ENCODE results near the gene ARF4. TPM values are rescaled to one million over a fixed set of nuclear protein-coding genes. Genes with fewer than 3 reads are reported as not detected.
"Not testable (repeated sequence)": the region's sequence is repeated elsewhere in the genome, so short reads cannot be mapped to it uniquely, and the experiment has no call there.

Gene ARF4
- total RNA-seq (10 to 100 TPM; 74.4 to 78.5 TPM), polyA plus RNA-seq (124 TPM)

- H3K4me1 ChIP-seq (ENCODE audit: insufficient read depth, low read length), result peaks cover 29% of the 10 kb centered on the region
- no peaks in the 10 kb centered on the region for H3K9me3 ChIP-seq (ENCODE audit: low read length)
- CTCF ChIA-PET, result interaction anchor here (1.0 to 1.6 kb wide), 2 partner anchors 158 to 370 kb away, joined by 3 read pairs; partner anchors contain the start of genes APPL1 and SLMAP
- peaks cover 58 to 65% (median 63%) of the 10 kb centered on the region in 3 donors for H3K4me1 Mint-ChIP-seq
- H3K36me3 Mint-ChIP-seq, result peaks cover 0 to 32% (median 3%) of the 10 kb centered on the region in 3 donors
- DNase-seq, result peak; percentile 99 to 100 (median 100)
- peak within 1 kb of the TSS; percentile 97 to 100 (median 100) for H3K27ac Mint-ChIP-seq
- H3K4me3 Mint-ChIP-seq, result peak within 1 kb of the TSS; percentile 87 to 100 (median 92)
- H3K27me3 ChIP-seq (ENCODE audit: insufficient read depth, low read length, poor library complexity, severe bottlenecking), result no peaks in the 10 kb centered on the region
- POLR2A ChIA-PET, result interaction anchor here (0.7 to 3.8 kb wide), 10 partner anchors 17 to 1040 kb away, joined by 3 to 68 read pairs (median 4); partner anchors contain the start of genes CCDC66, DENND6A, HTD2 and PDE12
- H3K36me3 ChIP-seq (ENCODE audit: insufficient read depth, low read length), result no peaks in the 10 kb centered on the region
- H3K27ac ChIP-seq (ENCODE audit: low read depth, low read length), result peak within 1 kb of the TSS; percentile 98
- no peaks in the 10 kb centered on the region for H3K9me3 Mint-ChIP-seq
- H3K27me3 Mint-ChIP-seq, result peaks cover 0 to 1% of the 10 kb centered on the region in 2 donors
- H3K4me3 ChIP-seq (ENCODE audit: low read length), result peak within 1 kb of the TSS; percentile 97
Observed at GRCh38 chr3:57597127-57597923, at the start of gene ARF4. Gene ARF4, minus strand, starts transcription at chr3:57597344. Its CDS starts 204 bp downstream, at chr3:57597140.

- H3K27me3 ChIP-seq (ENCODE audit: insufficient read depth, low read length, poor library complexity, severe bottlenecking), result no peaks in the 10 kb centered on the region
- H3K4me1 ChIP-seq (ENCODE audit: insufficient read depth, low read length), result peaks cover 6% of the 10 kb centered on the region
- H3K4me3 ChIP-seq (ENCODE audit: low read length), result no peak overlapping the region
- Mint-ChIP-seq H3K27me3 (peaks cover 0 to 3% of the 10 kb centered on the region in 2 donors), H3K27ac (peak overlapping the region; percentile 1 to 78 (median 25)), H3K4me3 (no peak overlapping the region), H3K9me3 (peaks cover 0 to 6% (median 5%) of the 10 kb centered on the region in 5 donors), H3K36me3 (peaks cover 26 to 81% (median 29%) of the 10 kb centered on the region in 3 donors), H3K4me1 (peaks cover 23 to 33% (median 28%) of the 10 kb centered on the region in 3 donors)
- H3K9me3 ChIP-seq (ENCODE audit: low read length), result no peaks in the 10 kb centered on the region
- no peak for DNase-seq
- no peak overlapping the region for H3K27ac ChIP-seq (ENCODE audit: low read depth, low read length)
- H3K36me3 ChIP-seq (ENCODE audit: insufficient read depth, low read length), result peaks cover 10% of the 10 kb centered on the region
- CTCF ChIA-PET, result no interaction called here
- POLR2A ChIA-PET, result no interaction called here
Observed at GRCh38 chr3:57646723-57647122, 49.6 kb upstream of the ARF4 start.

GRCh38 chr3:57644740-57645139 lies 47.6 kb upstream of the ARF4 start:
- H3K9me3 ChIP-seq (ENCODE audit: low read length), result no peaks in the 10 kb centered on the region
- H3K36me3 ChIP-seq (ENCODE audit: insufficient read depth, low read length), result peaks cover 9% of the 10 kb centered on the region
- H3K4me3 Mint-ChIP-seq, result no peak overlapping the region
- peaks cover 0 to 3% of the 10 kb centered on the region in 2 donors for H3K27me3 Mint-ChIP-seq
- no peak for DNase-seq
- peaks cover 23 to 29% (median 26%) of the 10 kb centered on the region in 3 donors for H3K4me1 Mint-ChIP-seq
- H3K27ac ChIP-seq (ENCODE audit: low read depth, low read length), result no peak overlapping the region
- no peak overlapping the region for H3K4me3 ChIP-seq (ENCODE audit: low read length)
- POLR2A ChIA-PET, result no interaction called here
- peaks cover 0 to 6% (median 5%) of the 10 kb centered on the region in 5 donors for H3K9me3 Mint-ChIP-seq
- no peak overlapping the region for H3K27ac Mint-ChIP-seq
- CTCF ChIA-PET, result no interaction called here
- H3K27me3 ChIP-seq (ENCODE audit: insufficient read depth, low read length, poor library complexity, severe bottlenecking), result no peaks in the 10 kb centered on the region
- H3K4me1 ChIP-seq (ENCODE audit: insufficient read depth, low read length), result peaks cover 6% of the 10 kb centered on the region
- H3K36me3 Mint-ChIP-seq, result peaks cover 25 to 77% (median 33%) of the 10 kb centered on the region in 3 donors

GRCh38 chr3:57637391-57637790 lies 40.2 kb upstream of the ARF4 start:
- H3K9me3 Mint-ChIP-seq, result no peaks in the 10 kb centered on the region
- no peak overlapping the region for H3K27ac ChIP-seq (ENCODE audit: low read depth, low read length)
- H3K4me3 ChIP-seq (ENCODE audit: low read length), result no peak overlapping the region
- POLR2A ChIA-PET, result no interaction called here
- H3K4me1 ChIP-seq (ENCODE audit: insufficient read depth, low read length), result no peaks in the 10 kb centered on the region
- no peak overlapping the region for H3K4me3 Mint-ChIP-seq
- H3K27ac Mint-ChIP-seq, result peak overlapping the region in 1 of 8 donors; percentile 24
- no peaks in the 10 kb centered on the region for H3K27me3 ChIP-seq (ENCODE audit: insufficient read depth, low read length, poor library complexity, severe bottlenecking)
- peaks cover 14 to 71% (median 23%) of the 10 kb centered on the region in 3 donors for H3K36me3 Mint-ChIP-seq
- H3K36me3 ChIP-seq (ENCODE audit: insufficient read depth, low read length), result peaks cover 27% of the 10 kb centered on the region
- no peaks in the 10 kb centered on the region for H3K9me3 ChIP-seq (ENCODE audit: low read length)
- no peak for DNase-seq
- CTCF ChIA-PET, result interaction anchor here (0.7 kb wide), 1 partner anchor 81 kb away, joined by 3 read pairs; the partner anchor contains the start of gene PDE12
- no peaks in the 10 kb centered on the region for H3K27me3 Mint-ChIP-seq
- peaks cover 0 to 6% (median 5%) of the 10 kb centered on the region in 3 donors for H3K4me1 Mint-ChIP-seq

GRCh38 chr3:57634259-57634658 lies 37.1 kb upstream of the ARF4 start:
- CTCF ChIA-PET, result not testable (repeated sequence)

GRCh38 chr3:57627976-57628375 lies 30.8 kb upstream of the ARF4 start:
- Mint-ChIP-seq H3K36me3 (peaks cover 19 to 72% (median 22%) of the 10 kb centered on the region in 3 donors), H3K27me3 (no peaks in the 10 kb centered on the region), H3K9me3 (no peaks in the 10 kb centered on the region), H3K4me1 (peaks cover 0 to 1% (median 0%) of the 10 kb centered on the region in 3 donors), H3K27ac (no peak overlapping the region), H3K4me3 (no peak overlapping the region)
- Histone ChIP-seq H3K27me3 (ENCODE audit: insufficient read depth, low read length, poor library complexity, severe bottlenecking) (no peaks in the 10 kb centered on the region), H3K9me3 (ENCODE audit: low read length) (no peaks in the 10 kb centered on the region), H3K36me3 (ENCODE audit: insufficient read depth, low read length) (peaks cover 23% of the 10 kb centered on the region), H3K4me3 (ENCODE audit: low read length) (no peak overlapping the region), H3K4me1 (ENCODE audit: insufficient read depth, low read length) (no peaks in the 10 kb centered on the region), H3K27ac (ENCODE audit: low read depth, low read length) (no peak overlapping the region)
- POLR2A ChIA-PET, result no interaction called here
- DNase-seq, result no peak
- CTCF ChIA-PET, result no interaction called here

More at GRCh38 chr3:57634259-57634658, 37.1 kb upstream of the ARF4 start:
- H3K9me3 Mint-ChIP-seq; POLR2A ChIA-PET; H3K4me1 Mint-ChIP-seq; H3K27ac Mint-ChIP-seq; H3K4me3 Mint-ChIP-seq; H3K4me1 ChIP-seq (ENCODE audit: insufficient read depth, low read length); H3K4me3 ChIP-seq (ENCODE audit: low read length); H3K27ac ChIP-seq (ENCODE audit: low read depth, low read length); H3K9me3 ChIP-seq (ENCODE audit: low read length); H3K27me3 Mint-ChIP-seq; H3K27me3 ChIP-seq (ENCODE audit: insufficient read depth, low read length, poor library complexity, severe bottlenecking); DNase-seq: not testable (repeated sequence)
- H3K36me3 ChIP-seq (ENCODE audit: insufficient read depth, low read length), result peaks cover 30% of the 10 kb centered on the region
- H3K36me3 Mint-ChIP-seq, result peaks cover 14 to 74% (median 18%) of the 10 kb centered on the region in 3 donors

GRCh38 chr3:57624801-57625200 lies 27.7 kb upstream of the ARF4 start:
- no peaks in the 10 kb centered on the region for H3K9me3 Mint-ChIP-seq
- no peaks in the 10 kb centered on the region for H3K9me3 ChIP-seq (ENCODE audit: low read length)
- peaks cover 10 to 57% (median 24%) of the 10 kb centered on the region in 3 donors for H3K36me3 Mint-ChIP-seq
- H3K4me1 Mint-ChIP-seq, result peaks cover 0 to 1% (median 0%) of the 10 kb centered on the region in 3 donors
- H3K36me3 ChIP-seq (ENCODE audit: insufficient read depth, low read length), result peaks cover 12% of the 10 kb centered on the region
- ChIA-PET POLR2A (no interaction called here), CTCF (no interaction called here)
- no peak for DNase-seq
- H3K27ac ChIP-seq (ENCODE audit: low read depth, low read length), result no peak overlapping the region
- H3K27ac Mint-ChIP-seq, result peak overlapping the region in 1 of 8 donors; percentile 37
- no peaks in the 10 kb centered on the region for H3K27me3 ChIP-seq (ENCODE audit: insufficient read depth, low read length, poor library complexity, severe bottlenecking)
- H3K4me1 ChIP-seq (ENCODE audit: insufficient read depth, low read length), result no peaks in the 10 kb centered on the region
- H3K4me3 Mint-ChIP-seq, result no peak overlapping the region
- no peaks in the 10 kb centered on the region for H3K27me3 Mint-ChIP-seq
- no peak overlapping the region for H3K4me3 ChIP-seq (ENCODE audit: low read length)

- POLR2A ChIA-PET, result interaction anchor here (0.6 kb wide), 1 partner anchor 19 kb away, joined by 3 read pairs; no protein-coding TSS in a partner anchor
- Histone ChIP-seq H3K9me3 (ENCODE audit: low read length) (no peaks in the 10 kb centered on the region), H3K4me3 (ENCODE audit: low read length) (no peak overlapping the region), H3K36me3 (ENCODE audit: insufficient read depth, low read length) (peaks cover 2% of the 10 kb centered on the region), H3K4me1 (ENCODE audit: insufficient read depth, low read length) (no peaks in the 10 kb centered on the region), H3K27ac (ENCODE audit: low read depth, low read length) (no peak overlapping the region), H3K27me3 (ENCODE audit: insufficient read depth, low read length, poor library complexity, severe bottlenecking) (no peaks in the 10 kb centered on the region)
- H3K4me3 Mint-ChIP-seq, result no peak overlapping the region
- H3K4me1 Mint-ChIP-seq, result peaks cover 0 to 1% (median 0%) of the 10 kb centered on the region in 3 donors
- peak overlapping the region in 2 of 8 donors; percentile 21 to 24 for H3K27ac Mint-ChIP-seq
- DNase-seq, result no peak
- no peaks in the 10 kb centered on the region for H3K9me3 Mint-ChIP-seq
- H3K27me3 Mint-ChIP-seq, result no peaks in the 10 kb centered on the region
- CTCF ChIA-PET, result no interaction called here
- H3K36me3 Mint-ChIP-seq, result peaks cover 3 to 42% (median 18%) of the 10 kb centered on the region in 3 donors
Observed at GRCh38 chr3:57622362-57622761, 25.2 kb upstream of the ARF4 start.
